Measurements from ENCODE around the gene KRTAP4-7.

DNA sequence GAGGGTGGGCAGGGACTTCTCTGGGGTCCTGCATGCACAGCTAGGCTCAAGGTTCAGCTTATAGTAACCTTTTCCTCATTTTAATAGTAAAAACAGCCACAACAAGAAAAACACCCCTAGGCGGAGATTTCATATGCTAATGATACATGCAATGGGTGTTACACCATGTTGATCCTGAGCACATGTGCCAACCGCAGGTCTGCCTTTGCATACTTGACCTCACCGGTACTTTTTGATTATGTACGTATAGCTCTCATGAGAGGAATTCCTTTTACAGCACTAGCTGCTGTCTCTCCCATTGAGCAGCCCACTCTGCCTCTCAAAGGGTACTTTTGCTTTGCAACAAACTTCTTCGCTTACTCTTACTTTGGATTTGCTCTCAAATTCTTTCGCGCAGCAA lies 12.1 kb downstream of the KRTAP4-7 start:
- TF ChIP-seq, protein P1, sequence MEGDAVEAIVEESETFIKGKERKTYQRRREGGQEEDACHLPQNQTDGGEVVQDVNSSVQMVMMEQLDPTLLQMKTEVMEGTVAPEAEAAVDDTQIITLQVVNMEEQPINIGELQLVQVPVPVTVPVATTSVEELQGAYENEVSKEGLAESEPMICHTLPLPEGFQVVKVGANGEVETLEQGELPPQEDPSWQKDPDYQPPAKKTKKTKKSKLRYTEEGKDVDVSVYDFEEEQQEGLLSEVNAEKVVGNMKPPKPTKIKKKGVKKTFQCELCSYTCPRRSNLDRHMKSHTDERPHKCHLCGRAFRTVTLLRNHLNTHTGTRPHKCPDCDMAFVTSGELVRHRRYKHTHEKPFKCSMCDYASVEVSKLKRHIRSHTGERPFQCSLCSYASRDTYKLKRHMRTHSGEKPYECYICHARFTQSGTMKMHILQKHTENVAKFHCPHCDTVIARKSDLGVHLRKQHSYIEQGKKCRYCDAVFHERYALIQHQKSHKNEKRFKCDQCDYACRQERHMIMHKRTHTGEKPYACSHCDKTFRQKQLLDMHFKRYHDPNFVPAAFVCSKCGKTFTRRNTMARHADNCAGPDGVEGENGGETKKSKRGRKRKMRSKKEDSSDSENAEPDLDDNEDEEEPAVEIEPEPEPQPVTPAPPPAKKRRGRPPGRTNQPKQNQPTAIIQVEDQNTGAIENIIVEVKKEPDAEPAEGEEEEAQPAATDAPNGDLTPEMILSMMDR (IDR thresholded peaks at IDR 0.05; ENCODE audit: insufficient read depth, low read length, poor library complexity, severe bottlenecking), result no peak
- no peak for TF ChIP-seq EZH2phosphoT487 (conservative IDR thresholded peaks at IDR 0.05; ENCODE audit: low read length)

All from SU-DHL-6 (cell line).